ENCODE data around the gene HOXD9.

DNA sequence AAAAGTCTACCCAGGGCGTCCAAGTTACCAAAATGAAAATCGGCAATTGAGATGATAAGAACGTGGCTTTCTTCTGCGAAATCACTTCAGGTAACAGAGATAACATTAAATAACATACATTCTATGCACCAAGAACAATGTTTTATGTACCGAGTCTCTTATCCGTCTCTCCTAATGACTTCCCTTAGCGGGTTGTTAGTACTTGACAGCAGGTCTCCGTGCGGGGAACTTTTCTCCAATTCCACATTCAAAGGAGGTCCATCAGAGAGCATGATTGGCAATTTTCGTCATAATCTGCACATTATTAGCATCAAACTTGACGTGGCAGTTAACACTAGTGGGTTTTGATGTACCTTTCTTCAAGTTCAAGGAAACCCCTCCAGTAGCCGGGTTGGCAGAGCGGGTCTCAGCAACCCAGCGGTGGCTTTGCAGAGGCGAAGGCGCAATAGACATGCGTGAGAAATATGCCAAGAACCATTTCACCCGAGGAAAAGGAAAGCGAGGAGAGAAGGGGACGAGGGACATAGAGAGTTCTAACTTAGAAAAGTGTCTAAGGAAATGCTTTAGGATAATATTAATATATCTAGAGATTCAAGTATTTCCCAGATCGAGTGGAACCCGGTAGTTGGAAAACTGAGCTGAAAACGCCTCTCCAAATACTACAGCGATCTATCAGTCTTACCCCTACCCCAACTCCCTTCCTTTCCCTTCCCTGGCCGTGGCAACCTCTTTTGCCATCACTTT, 43.8 kb upstream of the HOXD9 start:
- TF ChIP-seq CTCF (IDR thresholded peaks at IDR 0.05) (no peak), POLR2AphosphoS5 (IDR thresholded peaks at IDR 0.05; ENCODE audit: insufficient read depth in 1 of 2, low read depth in 1 of 2) (no peak)
